Stimulated activated naive CD8-positive, alpha-beta T cell treated with anti-CD3 and anti-CD28 coated beads, Interleukin-15, Interleukin-2, amounts not matched to agents 100 ng/mL and 50 ng/mL, for 24 hours (primary cell): Measurements from ENCODE around the gene C1orf53.

ENCODE experiments used
- H3K27ac Mint-ChIP-seq: one replicate; pipeline ENCODE4 v1.8.0; 2021; ENCODE audit warnings: mild to moderate bottlenecking, mixed read lengths
- H3K27me3 Mint-ChIP-seq: one replicate; pipeline ENCODE4 v1.8.0; 2021; ENCODE audit warnings: mixed read lengths
- H3K36me3 Mint-ChIP-seq: one replicate; pipeline ENCODE4 v1.8.0; 2021; ENCODE audit warnings: low read depth, mixed read lengths
- H3K4me1 Mint-ChIP-seq: one replicate; pipeline ENCODE4 v1.8.0; 2021; ENCODE audit warnings: low read depth, mixed read lengths
- H3K4me3 Mint-ChIP-seq: one replicate; pipeline ENCODE4 v1.8.0; 2021; ENCODE audit warnings: mild to moderate bottlenecking, mixed read lengths
- H3K9me3 Mint-ChIP-seq: one replicate; pipeline ENCODE4 v1.8.0; 2021; ENCODE audit warnings: mixed read lengths

The C1orf53 gene

GRCh38 chr1:197954718-197955418 lies 52.4 kb downstream of the C1orf53 start:
- H3K36me3 Mint-ChIP-seq = no peaks in the 10 kb centered on the region

DNA sequence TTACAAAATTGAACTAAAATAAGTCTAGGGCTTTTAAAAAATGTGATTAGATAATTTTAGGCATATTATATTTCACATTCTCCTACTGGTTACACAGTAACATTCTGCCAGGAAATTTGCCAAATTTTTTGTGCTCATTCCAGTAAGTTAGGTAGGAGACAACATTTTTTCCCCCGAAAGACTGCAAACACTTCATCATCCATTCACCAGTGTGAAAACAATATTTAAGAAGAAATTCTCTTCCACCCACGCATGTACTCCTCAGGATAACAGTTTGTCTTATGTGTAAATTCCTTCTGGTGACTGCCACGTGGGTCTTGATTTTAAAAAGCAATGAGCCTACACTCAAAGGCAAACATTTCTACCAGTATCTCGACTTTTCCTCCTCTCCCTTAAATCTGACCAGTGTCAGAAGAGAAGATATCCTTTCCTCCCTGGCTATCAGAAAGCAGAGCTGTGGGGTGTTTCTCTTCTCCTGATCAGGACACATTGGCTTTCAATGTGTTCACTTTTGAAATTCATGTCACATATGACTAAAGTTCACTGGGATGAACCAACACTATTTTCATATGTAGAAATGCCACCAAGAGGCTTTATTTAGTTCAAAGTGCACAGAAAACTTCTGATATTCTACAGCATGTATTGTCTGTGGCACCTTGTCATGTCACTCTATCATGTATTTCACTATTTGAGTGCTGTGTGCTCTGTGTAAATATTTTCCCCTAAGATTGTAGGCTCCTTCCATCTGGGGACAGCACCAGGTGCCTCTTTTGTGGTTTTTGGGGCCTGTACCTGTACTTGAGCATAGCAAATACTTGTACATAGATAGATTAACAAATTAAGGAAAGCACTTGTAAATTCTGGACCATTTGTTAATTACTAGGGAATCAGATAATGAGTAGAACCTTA lies 53.3 kb downstream of the C1orf53 start:
- Mint-ChIP-seq H3K4me1 (peaks cover 9% of the 10 kb centered on the region), H3K27me3 (peaks cover 11% of the 10 kb centered on the region), H3K9me3 (no peaks in the 10 kb centered on the region), H3K27ac (peak overlapping the region; percentile 57), H3K4me3 (no peak overlapping the region), H3K36me3 (no peaks in the 10 kb centered on the region)

More at GRCh38 chr1:197954718-197955418, 52.4 kb downstream of the C1orf53 start:
- Mint-ChIP-seq H3K9me3 (no peaks in the 10 kb centered on the region), H3K27ac (no peak overlapping the region), H3K4me3 (no peak overlapping the region), H3K27me3 (peaks cover 11% of the 10 kb centered on the region), H3K4me1 (peaks cover 12% of the 10 kb centered on the region)
